Measurements from ENCODE around the gene FADS3.

The FADS3 gene

DNA sequence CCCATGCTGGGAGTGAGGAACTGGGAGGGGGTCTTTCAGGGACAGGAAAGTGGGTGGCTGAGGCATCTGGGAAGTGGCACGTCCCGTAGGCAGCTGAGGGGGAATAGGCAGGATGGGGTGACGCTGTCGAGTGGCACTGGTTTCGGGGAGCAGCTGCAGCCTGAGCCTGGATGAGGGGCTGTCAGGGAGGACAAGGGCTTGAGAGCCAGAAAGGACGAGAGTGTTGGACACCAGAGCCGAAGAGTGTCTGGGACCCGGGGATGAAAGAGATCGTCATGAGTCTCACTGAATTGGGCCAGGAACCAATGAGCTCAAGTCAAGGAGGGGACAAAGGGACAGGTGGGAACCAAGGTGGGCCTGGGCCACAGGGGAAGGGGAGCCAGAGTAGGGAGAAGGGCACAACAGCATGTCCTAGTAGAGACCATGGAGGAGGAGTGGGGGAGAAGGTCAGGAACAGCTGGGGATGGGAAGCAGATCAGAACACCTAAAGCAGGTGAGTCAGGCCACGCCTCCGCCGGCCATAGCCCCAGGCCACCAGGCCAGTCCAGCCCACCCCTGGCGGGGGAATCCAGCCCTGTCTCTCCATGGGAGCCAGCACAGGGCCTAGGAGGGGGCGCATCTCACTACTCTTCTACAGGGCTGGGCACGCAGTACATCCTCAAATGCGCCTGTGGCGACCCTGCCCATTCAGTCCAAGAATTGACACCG, 21.8 kb upstream of the FADS3 start:
- DNase-seq: no peak

DNA sequence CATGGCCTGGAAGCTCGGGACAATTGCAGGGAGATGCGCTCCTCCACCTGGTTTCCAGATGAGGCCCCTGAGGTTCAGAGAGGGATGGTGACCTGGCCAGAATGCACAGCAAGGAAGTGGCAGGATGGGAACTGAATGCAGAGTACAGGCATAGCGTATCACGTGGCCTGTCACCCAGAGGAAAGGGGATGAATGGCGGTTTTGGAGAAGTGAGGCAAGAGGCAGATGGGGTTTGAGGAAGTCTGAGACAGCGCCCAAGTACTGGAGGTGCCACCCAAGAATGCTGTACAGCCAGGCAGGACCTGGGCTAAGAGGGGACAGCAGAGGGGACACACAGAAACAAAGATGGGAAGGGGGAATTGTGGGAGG, 21.2 kb upstream of the FADS3 start:
- peak; percentile 60 for DNase-seq

DNA sequence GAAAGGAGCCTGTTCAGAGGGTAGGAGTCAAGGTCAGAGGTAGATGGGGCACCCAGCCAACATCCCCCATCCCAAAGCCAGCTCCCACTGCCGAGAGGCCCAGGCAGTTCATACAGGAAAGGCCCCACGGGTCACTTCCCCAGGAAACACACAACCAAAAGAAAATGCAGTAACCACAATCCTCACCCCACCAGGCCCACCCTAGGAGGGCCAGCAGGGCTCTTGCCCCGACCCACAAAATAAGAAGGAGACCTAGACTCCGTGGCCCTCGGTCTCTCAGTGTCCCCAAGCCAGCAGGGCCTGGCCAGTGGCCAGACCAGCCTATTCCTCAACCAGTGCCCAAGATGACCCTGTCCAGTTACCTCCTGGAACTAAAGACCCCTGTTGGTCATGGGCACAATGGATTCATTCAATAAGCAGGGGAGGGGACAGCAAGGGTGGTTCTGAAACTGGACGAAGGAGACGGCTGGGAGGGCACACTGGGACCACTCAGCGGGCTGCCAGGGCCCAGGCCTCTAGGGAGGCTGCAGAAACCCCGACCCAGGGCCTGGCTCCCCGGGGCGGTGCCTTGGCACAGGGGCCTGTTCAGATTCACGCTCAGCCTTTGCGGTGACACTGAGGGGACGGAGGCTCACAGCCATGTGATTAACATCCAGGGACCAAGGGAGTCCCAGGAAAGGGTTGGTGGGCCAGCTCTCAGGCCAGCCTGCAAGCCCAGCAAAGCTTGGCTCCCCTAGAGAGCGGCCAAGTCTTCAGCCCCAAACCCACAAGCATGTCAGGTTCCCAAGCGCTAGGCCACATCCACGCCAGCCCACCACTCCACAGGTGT, 20.6 kb upstream of the FADS3 start:
- DNase-seq: no peak

DNA sequence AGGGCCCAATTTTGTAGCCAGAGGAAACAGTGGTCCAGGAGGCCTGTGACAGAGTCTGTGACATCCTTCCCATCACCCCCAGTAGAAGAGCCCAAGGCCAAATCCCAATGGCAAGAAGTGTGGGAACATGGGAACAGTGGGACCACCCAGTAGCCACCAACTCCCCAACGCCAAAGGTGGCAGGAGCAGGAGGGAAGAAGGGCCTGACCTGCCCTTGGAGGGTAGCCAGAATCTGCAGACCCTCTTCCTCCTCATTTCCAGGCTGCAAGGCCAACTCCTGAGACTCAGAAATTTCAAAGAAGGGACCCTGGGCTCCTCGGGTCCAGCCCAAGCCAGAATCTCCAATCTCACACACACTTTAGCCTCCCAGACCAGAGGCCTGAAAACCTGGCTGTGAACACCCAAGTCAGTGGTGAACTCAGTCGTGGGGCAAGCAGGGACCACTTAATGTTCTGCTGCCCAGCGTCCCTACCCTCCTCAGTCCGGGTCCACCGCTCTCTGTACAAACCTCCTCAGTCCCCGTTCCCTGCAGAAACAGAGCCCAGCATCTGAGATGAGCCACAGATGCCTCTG, 19.9 kb upstream of the FADS3 start:
- DNase-seq: no peak

DNA sequence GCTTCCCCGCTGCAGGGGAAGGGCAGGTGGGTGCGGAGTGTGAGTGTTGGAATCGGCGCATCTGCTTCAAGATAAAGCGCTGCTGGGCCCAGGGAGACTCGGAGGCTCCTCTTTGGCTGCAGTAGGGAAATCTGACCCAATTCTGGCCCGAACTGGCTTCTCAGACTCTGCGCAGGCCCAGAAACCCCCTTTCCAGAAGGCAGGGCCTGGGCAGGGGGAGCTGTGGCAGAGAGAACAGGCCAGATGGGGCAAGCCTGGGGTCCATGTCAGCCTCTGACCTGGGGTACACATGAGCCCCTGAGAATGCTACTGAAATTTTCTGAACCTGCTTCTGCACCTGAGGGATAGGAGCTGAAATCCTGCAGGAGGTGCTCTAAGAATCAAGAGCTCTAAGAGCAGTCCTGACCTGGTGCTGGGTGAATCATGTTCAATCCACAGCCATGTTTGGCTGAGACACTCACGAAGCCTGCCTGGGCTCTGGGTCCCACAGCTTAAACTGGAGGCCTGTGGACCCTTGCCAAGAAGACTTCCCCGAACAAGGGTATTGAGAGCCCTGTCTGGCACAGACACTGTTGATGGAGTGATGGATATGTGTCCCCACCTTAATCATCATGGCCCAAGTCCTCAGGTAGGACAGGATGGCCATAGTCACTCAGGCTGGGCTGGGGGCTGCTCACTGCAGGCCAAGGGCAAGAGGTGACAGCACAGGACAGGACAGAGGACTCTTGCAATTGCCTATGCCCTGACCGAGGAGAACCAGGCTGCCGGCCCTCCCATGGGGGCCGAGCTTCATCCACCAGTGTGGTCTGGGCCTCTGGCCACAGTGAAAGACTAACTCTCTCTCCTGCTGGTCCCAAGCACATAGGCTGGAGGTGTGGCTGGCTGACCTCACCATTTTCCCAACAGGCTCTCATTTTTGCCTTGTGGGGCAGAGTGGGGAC, 19.1 kb upstream of the FADS3 start:
- DNase-seq: no peak

DNA sequence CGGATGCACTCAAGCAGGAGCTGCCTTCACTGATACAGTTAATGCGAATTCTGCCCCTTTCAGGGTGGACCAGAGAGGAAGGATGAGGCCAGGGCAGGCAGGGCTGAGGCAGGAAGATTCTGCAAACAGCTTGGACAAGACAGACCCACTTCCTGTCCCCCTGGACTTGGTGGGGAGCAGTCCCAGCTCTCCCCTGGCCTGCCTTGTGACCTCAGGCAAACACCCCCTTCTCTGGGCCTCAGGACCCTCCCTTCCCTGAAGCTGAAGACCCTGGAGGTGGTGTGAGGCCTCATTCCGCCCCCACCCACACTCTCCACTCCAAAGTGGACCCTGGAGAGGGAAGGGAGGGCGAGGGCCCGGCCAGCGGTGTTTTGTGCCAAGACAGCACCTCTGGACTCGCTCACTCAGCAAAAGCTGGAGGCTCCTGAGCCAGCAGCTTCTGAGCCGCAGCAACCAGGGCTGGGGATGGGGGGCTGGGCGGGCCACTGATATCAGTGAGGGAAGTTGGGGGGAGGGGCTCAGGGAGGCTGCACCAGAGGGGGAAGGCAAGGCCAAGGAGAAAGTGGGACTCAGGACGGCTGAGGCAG, 17.5 kb upstream of the FADS3 start:
- DNase-seq: no peak

DNA sequence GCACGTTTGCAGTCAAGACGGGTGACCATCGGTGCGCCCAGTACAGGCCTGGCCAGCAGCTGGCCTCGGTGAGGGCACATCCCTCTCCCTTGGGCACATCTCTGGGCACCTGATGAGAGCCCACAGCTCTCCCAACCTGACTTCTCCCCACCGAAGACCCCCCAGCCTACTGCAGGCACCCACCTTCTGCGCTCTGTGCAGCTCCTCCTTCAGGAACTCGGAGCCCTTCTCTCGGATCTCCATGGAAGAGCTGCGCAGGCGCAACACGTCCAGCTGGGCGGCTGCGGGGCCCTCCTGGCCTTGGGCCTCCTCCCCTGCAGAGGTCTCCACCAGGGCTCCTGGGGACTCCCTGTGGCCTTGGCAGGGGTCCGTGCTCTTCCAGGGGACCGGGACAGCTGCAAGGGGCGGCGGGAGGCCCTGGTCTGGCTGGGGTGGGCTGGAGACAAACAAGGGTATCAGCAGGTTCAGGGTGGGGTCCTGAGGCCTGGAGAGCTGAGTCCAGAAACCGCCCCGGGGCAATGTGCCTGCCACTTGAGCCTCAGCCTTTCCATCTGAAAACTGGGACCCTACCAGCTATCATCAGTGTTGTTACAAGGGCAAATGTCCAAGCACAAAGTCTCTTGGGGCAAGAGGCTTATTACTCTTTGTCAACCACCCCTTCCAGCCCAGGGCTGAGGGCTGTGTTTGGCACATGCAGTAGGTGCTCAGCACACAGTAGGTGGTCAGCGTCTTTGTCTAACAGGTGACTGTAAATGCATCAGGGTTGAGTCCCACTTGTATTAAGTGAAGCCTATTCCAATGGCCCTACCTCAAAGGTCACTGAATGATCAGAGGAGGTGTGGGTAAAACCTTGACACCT, 16.8 kb upstream of the FADS3 start:
- DNase-seq: no peak

DNA sequence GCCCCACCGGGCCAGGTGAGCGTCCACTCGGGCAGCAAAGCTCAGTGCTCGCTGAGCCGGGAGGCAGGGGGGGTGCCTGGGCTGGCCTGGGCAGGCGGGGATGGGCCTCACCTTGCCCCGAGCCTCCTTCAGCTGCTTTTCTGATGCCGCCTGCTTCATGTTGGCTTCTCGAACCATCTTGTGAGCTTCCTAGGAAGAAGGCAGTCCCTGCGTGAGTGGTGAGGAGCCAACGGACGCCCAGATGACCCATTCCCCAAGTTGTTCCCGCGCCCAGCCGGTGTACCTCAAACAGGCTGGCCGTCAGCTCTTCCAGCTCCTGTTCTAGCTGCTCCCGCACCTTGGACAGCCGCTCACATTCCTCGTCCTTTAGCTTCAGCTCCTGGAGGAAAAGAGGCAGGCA, 15.9 kb upstream of the FADS3 start:
- no peak for DNase-seq

DNA sequence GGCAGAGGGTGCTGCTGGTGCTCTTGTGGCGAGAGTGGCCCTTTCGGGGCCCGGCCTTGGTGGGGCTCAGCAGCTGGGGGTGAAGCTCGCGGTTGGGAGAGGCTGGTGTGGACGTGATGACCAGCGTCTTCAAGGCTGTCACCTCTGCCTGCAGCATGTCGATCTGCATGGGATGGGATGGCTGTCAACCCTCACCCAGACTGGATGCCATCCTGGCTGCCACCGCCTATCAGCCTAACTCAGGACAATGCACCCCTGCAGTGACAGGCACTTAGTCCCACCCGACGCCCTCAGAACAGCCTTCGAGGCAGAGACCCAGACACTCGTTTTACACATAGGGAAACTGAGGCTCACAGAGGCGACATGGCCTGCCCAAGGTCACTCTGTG, 15.2 kb upstream of the FADS3 start:
- no peak for DNase-seq

DNA sequence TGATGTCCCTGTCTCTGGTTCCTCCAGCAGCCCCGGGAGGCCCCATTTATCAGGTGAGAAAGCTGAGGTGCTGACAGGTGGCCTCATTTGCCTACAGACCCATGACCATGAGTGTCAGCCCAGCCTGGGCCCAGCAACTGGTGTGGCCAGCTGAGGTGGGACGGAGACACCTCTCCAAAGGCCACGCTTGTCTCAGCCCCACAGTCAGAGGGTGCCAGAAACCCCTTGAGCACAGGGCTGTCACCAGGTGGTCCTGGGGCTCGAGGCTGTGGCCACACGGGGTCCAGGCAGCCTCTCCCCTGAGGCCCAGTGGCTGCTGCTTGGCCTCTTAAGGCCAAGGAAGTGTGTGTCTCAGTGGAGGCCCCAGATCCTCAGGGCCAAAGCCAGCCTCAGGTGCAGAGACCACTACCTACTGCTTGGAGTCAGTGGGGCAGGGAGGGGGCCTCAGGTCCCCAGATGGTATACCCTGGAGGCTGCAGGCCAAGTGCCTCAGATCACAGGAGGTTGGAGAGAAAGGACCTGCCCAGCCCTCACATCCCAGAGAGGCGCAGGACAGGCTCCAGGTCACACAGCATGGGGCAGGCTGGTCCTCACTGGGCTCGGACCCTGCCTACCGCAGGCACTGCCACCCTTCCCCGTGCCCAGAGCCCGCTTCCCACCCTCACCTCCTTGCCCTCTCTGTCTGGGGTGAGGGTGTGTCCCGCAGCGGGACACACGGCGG, 14.6 kb upstream of the FADS3 start:
- DNase-seq: no peak

DNA sequence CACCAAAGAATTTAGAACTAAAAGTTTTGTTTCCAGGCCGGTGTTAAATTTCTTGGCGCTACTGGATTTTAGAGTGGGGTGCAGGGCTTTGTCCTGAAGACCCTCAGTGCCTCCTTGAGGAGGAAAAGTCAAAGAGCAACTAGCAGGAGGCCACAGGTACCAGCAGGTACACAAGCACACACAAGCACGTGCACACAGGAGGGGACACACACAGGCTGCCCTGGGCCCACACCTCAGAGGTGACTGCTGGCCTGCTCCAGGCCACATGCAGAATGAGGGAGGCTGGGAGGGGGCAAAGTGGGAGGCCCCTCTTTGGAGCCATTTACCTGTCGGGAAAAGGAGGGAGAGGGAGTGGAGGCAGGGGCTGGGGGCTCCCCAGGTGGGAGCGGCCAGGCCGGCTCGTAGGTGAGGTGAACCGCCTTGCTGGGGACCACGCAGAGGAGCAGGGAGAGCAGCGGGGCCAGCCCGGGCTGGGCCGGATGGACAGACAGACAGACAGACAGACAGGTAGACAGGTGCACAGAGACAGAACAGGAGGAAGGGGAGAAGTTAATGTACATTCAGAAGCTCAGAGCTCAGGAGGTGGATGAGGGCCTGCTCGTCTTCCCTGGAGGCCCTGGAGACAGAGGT, 13.8 kb upstream of the FADS3 start:
- no peak for DNase-seq

DNA sequence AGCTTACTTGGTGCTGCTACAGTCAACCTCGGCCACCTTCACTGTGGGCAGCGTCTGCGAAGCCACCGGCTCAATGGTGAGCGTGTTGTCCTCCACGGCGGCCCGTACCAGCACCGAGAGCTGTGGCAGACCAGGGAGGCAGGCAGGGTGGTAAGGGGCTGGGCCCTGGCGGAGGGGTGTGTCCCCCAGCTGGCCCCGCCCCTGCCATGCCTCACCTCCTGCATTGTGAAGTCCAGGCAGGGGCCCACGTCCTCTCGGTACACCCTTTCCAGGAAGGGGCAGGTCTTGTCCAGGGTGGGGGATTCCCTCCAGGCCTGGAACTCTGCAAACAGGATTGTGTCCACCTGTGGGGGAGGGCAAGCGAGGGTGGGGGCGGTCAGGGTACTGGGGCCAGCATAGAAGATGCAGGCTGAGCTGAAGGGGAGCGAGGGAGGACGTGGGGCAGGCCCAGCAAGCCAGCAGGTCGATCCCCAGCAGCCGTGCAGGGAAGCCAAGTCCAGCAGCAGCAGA, 13.2 kb upstream of the FADS3 start:
- no peak for DNase-seq

DNA sequence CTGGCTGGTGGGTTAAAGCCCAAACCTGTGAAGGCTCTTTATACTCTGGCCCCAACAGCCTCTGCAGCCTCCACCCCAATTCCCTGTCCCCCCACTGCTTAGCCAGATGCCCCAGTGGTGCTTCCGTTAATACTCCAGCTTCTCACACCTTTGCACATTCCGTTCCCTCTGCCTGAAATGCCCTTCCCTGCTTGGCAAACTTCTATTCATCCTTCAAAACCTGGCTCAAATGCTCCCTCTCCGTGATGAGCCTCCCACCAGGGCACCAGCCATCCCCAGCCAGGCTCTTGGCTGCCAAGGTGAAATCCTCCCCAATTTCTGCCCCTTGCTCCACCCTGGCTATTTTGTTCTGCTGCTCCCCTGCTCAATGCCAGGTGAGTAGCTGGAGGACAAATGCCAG, 12.5 kb upstream of the FADS3 start:
- DNase-seq: no peak

DNA sequence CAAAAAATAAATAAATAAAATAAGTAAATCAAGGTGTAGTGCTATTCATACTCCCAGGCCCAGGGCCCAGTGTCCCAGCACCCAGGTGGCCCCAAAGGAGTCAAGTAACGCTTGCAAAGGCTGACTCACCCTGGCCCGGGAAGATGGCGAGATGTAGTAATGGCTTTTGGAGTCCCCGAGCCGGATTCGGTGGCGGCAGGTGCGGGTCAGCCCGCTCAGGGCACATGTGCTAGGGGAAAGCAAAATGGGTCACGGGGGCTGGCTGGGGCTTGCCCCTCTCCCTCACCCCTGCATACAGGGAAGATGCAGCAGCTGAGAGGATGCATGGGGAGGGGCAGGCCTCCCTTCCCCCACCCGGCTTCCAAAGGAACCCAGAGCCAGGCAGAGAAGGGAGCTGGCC, 11.0 kb upstream of the FADS3 start:
- no peak for DNase-seq

DNA sequence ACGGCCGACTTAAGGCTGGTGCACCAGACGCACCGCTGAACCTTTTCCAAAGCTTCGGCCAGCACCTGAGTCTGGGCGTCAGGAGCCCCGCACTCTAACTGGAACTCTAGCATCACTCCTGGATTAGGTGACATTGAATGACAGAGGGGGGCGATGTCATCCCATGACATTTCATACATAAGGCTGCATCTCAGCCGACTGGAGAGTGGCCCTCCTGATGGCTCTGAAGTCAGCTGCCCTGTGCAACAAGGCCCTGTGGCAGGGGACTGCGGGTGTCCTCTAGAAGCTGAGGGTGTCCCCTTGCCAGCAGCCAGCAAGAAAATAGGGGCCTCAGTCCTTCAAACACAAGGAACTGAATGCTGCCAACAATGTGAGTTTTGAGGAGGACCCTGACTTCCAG, 10.1 kb upstream of the FADS3 start:
- DNase-seq: no peak

DNA sequence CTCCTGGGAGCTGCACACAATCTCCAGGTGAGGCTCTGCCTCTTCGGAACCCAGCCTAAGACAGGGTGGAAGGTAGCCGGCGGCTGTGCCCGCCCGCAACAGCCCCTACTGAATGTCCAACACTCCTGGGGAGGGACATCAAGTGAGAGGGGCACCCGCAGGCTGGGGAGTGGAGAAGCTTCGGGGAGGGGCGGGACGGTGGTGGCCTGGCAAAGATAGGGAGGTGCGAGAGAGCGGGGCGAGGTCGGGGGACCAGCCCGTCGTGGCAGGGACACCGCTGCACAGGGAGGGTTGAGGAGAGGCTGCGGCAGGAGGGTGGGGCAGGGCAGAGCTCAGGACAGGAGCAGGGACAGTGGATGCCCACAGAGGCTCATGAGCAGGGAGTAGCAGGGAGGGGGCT, 8.9 kb upstream of the FADS3 start:
- no peak for DNase-seq

DNA sequence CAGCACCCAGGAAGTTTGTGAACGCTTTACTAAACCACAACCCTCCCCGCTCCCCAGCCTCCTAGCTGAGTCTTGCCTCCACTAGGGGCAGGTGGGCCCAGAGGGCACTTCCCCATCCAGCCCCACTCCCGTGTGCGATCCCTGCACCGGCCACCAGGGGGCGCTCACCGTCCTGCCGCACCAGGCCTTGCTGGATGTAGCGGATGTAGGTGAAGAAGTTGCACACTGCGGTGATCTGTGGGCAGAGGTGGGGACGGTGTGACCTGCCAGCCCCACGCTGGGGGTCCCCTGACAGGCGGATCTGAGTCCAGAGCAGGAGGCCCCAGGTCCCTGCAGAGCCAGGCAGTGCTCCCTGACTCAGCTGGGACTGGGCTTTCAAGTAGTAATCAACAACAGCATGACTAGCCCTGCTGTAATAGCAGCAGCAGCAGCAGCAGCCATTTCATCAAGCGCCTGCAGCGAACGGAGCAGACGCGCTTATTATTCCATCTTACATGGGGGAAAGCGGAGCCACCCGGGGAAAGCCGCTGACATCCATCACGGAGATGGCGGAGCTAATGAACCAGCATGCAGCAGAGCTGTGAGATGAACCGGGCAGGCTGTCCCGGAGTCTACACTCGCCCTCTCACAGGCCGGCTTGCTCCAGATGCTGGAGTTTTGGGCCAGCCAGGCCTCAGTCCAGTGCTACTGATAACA, 7.9 kb upstream of the FADS3 start:
- peak; percentile 90 for DNase-seq

DNA sequence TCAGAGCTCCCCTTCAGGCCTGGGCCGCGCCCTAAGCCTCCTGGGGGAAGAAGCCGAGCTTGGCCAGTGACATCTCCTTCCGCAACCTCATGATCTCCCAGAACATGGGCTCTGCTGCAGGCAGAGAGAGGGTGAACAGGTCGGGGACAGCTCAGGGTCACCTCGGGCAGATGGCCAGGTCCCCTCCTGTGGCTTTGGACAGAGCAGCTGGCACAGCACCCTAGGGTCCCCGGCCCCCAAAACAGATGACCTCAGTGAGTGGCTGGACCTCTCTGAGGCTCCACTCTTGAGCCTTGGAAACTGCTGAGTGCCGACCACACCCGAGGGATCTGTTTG, 6.9 kb upstream of the FADS3 start:
- no peak for DNase-seq

DNA sequence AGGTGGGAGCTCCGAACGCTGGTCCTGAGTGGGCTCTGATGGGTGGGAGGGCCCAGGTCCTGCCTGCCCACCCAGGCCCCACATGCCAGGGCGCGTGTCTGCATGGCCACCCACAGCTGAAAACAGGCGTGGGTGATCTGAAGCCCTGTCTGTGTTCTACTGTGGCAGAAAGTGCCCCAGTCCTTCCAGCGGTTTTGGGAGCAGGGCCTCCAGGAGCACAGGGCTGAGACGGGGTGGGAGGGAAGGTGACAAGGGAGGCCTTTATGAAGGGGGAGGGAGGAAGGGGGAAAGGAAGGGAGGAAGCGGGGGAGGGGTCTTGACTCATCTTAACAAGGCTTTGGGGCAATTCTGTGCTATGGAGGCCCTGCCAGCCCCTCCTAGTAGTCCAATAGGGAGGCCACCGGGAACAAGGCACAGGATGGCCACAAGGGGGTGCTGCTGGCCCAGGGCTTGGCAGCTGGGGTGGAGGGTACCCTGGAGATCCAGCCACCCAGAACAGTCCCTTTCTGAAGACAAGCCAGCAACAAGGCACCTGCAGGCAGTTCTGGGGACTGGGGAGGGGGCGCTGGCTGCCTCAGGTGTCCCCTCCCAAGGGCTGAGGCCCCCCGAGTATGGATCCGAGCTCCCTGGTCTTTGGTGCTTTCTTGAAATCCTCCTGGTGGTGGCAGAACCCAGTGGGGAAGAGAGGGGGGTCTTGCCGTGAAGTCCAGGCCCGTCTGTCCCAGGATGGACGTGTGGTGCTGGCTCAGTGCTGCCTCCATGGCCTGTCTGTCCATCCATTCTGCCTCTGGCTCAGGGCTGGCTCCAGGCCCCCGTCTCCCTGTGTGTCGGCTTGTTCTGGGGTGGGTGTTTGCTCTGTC, 6.3 kb upstream of the FADS3 start:
- DNase-seq: peak; percentile 68

Data from CD4-positive, alpha-beta T cell treated with Interferon gamma for 1 hour (primary cell).